GM12891 (cell line): ENCODE results near the gene FCRLB.

Experiments used
- POLR2A ChIP-seq: IDR thresholded peaks from 2 replicates; pipeline ENCODE4 v1.6.1; 2011; ENCODE audit warnings: low read depth, low read length, control low read depth
- POLR2AphosphoS5 ChIP-seq: IDR thresholded peaks from 2 replicates; pipeline ENCODE4 v1.6.1; 2011; ENCODE audit warnings: low read depth, low read length, control low read depth

DNA sequence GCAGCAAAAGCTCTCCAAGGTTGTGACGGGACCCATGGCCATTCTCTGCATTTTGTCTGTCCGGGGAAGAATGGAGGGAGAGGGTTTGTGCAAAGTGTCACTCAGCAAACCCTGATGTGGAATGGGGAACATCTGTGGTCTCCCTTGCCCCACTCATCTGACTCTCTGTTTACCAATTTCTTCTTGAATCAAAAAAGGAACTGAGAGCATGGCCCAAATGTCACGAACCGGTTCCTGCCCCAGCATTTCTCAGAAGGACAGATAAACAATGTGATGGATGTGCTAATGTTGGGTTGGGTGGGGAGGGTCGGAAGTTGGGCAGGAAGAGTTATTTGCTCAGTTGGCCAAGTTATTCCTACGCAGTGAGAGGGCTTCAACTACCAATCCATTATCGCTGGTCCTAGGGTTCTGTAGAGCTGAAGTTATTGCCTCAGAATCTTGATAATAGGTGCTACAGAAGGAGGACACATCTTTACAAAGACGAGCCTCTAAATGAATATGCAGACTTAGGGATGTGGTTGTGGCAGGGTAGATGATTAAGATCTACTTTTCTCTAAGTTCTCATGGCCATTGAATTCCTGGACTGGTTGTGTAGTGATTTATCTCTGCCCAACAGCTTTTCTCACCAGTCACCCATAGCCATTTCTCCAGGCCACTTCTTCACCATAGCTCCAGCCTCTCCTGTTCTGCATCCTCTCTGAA, 18.7 kb downstream of the FCRLB start:
- TF ChIP-seq POLR2A (no peak), POLR2AphosphoS5 (no peak)
